Suppressor macrophage treated with lipopolysaccharide for 4 hours (primary cell): ENCODE results near the gene HSP90B1.
A peak's percentile ranks its signal among the peaks of the same experiment; 100 is the strongest.

Experiments
- DNase-seq: peaks from one replicate; pipeline ENCODE4 v3.0.0-alpha.2; 2020

The HSP90B1 gene

DNA sequence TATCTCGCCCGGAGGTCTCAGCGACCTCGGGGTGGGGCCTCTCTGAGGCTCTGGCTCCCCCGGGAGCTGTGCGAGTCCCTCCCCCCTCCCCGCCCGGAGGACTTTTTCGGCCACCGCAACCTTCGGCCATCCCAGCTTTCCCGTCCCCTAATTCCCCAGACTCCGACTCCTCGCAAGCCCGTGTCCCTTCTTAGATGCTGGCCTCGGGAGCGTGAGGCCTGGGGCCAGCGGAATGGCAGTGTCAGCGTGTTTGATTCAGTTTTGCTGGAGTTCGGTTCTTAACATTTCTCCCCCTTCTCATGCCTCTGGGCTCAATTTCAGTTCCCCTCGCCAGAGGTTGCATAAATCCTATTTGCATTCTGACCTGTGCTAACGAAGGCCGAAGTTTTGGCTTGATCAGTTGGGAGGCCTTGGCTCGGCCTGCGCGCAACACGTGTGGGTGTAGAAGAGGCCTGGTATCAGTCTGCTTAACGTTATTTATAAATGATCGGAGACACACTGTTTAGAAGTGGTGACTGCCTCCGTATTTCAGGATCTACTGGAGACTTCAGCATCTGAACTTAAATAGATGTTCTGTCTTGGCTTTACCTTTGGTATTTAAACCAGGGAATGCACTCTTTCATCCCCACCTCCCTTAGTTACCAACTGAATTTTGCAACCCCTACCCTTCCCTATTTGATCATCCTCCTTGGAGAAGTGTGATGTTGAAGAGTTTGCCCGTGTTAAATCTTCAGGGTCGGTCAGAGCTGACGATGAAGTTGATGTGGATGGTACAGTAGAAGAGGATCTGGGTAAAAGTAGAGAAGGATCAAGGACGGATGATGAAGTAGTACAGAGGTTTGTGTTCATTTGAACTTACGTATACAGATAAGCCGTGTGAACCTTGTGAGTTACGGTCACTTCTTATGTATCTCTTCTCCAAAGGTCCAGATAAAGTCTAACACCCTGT is 851 bp downstream of the HSP90B1 start:
- DNase-seq = peak; percentile 75

DNA sequence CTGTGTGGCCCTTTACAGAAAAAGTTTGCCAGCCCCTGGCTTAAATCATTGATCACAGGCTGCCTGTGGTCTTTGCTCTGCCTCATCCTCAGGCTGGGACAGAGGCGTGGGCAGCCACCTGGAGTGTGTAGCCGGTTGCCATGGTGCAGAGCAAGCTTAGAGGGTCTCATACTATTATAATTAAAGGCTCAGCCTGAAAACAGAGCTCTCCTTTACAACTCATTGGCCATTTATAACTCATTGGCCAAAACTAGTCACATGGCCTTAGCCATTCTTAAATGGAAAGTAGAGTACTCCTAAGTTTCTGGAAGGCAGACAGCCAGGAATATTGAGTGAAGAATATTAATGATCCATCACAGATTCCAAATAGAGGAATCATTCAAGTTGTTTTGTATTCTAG is 3.0 kb downstream of the HSP90B1 start:
- DNase-seq = no peak

DNA sequence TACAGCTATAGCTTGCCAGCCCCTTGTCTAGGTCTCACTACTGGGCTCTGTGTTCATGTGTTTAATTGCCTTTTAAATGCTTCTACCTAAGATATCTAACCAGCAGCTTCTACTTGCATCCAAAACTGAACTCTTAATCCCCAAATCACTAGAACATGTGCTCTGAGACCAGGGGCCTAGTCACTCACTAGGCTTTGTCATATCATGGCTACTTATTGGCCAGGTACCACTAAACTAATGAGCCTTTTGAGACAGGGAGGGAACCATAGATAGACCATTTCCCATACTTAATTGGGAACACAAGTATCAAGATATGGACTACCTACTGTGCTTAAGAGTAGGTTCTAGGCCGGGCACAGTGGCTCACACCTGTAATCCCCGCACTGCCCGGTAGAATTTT is 6.5 kb downstream of the HSP90B1 start:
- no peak for DNase-seq

DNA sequence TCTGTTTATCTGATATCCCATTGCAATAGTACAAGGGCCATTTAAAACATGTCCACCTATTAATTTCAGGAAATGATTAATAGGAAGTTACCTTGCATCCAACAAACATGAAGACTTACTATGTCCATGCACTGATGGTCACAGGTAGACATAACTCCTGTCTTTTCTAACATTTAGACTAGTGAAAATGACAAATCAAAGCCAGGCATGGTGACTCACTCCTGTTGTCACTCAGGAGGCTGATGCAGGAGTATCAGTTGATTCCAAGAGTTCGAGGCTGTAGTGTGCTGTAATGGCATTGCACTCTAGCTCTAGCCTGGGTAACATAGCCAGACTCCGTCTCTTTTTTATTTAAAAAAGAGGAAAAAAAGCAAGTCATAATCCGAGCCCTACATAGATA is 14.8 kb downstream of the HSP90B1 start:
- DNase-seq = no peak

DNA sequence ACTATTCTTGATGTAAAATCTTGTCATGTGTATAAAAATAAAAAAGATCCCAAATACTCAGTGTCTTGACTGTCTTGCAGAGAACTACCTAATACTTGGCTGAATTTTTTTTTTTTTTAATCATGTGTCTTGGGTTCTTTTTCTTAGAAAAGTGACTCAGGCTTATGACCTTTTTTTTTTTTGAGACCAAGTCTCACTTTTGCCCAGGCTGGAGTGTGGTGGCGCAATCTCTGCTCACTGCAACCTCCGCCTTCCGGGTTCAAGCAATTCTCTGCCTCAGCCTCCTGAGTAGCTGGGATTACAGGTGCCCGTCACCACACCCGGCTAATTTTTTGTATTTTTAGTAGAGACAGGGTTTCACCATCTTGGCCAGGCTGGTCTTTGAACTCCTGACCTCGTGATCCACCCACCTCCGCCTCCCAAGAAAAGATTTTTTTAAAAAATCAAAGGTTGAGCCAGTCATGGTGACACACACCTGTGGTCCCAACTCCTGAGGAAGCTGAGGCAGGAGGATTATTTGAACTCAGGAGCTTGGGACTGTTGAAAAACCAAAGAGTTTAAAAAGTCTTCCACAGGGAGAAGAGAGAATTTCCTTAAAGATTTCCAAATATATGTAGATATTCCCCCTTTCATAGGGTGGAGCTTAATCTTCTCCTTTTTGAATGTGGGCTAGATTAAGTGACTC is 17.8 kb downstream of the HSP90B1 start:
- peak; percentile 51 for DNase-seq

DNA sequence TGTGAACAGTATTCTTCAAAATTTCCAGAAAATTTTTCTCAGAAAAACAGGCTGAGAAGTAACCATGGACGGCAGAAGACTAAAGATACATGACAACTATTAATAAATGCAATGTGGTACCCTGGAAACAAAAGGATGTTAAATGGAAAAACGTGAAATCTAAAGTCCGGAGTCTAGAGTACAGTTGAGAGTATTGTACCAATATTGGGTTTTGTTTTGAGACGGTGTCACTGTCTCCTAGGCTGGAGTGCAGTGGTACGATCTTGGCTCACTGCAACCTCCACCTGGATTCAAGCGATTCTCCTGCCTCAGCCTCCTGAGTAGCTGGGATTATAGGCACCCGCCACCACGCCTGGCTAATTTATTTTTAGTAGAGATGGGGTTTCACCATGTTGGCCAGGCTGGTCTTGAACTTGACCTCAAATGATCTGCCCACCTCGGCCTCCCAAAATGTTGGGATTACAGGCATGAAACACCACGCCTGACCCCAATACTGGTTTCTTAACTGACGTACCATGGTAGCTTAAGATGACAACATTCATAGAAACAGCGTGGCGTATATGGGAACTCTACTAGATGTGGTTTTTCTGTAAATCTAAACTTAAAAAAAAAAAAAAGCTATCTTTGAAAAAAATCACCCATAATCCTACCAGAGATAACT is 18.7 kb downstream of the HSP90B1 start:
- DNase-seq = no peak

DNA sequence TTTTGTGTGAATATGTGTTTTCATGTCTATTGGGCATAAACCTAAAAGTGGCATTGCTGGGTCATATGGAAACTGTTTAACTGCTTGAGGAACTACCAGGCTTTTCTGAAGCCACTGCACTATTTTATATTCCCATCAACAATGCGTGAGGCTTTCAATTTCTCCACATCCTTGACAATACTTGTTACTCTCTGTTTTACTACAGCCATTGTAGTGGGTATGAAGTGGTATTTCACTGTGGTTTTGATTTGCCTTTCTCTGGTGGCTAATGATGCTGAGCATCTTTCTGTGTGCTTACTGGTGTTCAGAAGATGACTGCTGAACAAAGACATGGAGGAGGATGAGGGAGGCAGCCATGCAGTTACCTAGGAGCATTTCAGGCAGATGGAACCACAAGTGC is 22.3 kb downstream of the HSP90B1 start:
- DNase-seq = no peak

DNA sequence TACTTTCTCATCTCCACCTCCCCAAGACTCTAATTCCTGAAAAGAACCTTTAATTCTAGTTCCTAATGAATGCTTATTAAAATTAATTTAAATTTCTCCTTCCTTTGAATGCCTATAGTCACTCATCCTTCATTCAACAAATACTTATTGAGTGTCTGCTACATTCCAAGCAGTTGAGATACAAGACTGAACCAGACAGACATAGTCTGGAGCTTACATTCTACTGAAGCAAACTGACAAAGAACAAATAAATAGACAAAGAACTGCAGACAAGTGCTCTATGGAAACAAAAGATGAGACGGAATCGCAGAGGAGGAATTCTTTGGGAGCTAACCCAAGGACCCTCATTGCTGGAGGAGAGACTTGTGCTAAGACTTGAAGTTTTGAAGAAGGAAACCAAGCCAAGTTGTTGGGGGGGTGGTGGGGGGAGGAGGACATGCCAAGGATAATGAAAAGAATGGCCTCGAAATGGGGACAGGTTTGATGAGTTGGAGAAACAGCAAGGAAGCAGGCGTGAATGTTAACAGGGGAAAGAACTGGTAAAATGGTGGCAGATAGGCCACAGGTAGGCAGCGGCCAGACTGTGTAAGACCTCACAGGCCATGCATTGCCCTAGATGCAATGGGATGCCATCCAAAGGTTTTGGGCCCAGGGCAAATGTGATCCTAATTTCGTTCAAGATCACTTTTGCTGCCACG is 25.8 kb downstream of the HSP90B1 start:
- DNase-seq = no peak

DNA sequence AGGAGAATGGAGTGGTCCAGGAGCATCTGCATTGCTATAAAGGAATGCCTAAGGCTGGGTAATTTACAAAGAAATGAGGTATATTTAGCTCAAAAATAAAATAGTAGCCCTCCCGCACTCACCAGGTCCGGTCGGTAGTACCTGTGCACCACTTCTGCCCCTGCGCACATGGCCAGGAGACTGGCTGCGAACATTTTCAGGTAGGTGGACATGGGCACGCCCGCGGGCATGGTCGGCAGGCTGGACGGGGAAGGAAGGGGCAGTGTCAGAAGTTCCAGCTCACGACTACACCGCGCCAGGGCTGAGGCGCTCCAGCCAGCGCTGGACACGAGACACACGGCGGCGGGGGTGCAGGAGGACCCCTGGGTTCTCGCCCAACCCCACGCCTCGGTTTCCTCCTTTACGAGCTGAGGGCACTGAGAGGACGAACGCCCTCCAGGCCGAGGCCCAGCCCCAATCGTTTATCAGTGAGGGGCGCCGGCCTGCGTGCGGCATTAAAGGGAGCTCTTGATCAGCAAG is 26.4 kb downstream of the HSP90B1 start:
- no peak for DNase-seq

DNA sequence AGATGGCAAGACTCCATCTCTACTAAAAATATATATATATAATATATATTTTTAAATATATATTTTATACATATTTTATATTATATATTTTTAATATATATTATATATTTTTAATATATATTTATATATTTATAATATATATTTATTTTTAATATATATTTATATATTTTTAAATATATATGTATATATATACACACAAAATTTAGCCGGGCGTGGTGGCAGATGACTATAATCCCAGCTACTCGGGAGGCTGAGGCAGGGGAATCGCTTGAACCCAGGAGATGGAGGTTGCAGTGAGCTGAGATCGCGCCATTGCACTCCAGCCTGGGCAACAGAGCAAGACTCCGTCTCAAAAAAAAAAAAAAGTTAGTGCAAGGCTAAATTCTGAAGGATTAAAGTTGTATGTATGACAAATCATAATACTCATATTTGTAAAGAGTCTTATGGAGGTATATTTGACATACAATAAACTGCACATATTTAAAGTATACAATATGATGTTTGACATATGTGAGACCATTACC is 27.7 kb downstream of the HSP90B1 start:
- no peak for DNase-seq

DNA sequence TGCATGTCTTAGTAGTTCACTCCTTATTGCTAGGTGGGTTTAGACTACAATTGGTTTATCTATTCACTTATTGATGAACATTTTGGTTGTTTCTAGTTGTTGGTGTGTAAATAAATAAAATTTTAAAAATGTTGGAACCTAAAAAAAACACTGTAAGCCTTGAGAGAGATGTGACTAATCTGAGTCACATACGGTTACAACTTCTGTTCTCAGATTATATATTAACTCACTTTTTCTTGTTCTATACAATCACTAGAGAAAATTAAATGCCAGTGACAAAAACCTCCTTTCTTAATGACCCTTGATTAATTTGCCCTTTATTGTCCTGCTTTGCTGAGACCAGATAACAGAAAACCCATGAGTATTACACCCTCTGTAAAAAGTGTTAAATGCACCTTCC is 28.4 kb downstream of the HSP90B1 start:
- no peak for DNase-seq

DNA sequence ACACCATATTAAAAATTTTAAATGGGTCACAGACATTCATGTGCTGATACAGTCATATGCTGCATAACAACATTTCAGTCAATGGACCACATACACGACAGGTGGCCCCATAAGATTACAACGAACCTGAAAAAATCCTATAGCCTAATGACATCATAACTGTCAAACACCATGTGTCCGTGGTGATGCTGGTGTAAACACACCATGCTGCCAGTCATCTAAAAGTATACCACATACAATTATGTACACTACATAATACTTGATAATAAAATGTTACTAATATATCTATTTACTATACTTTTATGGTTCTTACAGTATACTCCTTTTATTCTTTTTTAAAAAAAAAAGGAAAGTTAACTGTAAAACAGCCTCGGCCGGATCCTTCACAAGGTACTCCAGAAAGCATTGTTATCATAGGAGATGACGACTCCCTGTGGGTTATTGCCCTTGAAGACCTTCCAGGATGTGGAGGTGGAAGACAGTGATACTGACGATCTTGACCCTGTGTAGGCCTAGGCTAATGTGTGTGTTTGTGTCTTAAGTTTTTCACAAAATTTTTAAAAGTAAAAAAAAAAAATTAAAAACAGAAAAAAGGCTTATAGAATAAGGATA is 30.5 kb downstream of the HSP90B1 start:
- DNase-seq = no peak

DNA sequence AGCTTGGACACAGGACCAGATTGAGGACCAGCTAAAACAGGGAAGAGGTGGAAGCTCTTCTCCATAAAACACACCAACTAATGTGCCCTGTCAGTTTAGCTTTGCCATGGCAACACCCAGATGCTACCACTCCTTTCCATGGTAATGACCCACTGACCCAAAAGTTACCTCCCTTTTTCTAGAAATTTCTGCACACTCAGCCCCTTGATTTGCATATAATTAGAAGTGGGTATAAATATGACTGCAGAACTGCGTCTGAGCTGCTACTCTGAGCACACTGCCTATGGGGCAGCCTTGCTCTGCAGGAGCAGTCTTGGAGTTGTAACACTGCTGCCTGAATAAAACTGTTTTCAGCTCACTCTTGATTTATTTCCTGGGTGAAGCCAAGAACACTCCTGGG is 32.3 kb downstream of the HSP90B1 start:
- DNase-seq = no peak

DNA sequence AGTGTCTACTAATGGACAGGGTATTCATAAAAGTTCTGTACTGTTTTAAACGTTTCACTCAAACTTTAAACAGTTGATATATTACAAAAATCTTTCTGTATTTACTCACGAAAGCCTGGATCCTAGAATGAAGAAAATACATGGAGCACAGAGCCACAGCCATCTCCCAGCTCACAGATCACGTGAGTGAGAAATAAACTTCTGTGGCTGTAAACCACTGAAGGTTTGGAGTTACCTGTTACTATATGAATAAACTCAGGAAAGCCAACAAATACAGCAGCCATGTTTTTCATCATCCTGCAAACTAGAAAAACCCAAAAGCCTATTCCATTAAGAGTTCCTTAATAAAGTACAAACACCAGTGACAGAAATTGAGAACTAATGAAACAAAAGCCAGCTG is 34.6 kb downstream of the HSP90B1 start:
- DNase-seq = no peak

DNA sequence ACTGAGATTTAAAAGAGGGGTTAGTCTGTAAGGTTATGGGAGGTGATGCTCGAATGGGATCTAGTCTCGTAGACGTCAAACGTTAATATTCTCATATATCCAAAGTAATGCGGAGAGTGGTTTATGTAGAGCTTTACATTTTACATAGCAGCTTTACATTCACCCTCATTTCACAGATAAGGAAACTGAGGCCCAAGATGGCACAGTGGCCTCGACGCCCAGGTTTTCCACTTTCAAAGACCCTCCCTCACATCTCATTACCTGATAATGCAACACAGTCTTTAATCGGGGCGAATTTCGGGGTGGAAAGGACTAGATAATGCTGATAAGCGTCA is 35.0 kb downstream of the HSP90B1 start:
- no peak for DNase-seq

DNA sequence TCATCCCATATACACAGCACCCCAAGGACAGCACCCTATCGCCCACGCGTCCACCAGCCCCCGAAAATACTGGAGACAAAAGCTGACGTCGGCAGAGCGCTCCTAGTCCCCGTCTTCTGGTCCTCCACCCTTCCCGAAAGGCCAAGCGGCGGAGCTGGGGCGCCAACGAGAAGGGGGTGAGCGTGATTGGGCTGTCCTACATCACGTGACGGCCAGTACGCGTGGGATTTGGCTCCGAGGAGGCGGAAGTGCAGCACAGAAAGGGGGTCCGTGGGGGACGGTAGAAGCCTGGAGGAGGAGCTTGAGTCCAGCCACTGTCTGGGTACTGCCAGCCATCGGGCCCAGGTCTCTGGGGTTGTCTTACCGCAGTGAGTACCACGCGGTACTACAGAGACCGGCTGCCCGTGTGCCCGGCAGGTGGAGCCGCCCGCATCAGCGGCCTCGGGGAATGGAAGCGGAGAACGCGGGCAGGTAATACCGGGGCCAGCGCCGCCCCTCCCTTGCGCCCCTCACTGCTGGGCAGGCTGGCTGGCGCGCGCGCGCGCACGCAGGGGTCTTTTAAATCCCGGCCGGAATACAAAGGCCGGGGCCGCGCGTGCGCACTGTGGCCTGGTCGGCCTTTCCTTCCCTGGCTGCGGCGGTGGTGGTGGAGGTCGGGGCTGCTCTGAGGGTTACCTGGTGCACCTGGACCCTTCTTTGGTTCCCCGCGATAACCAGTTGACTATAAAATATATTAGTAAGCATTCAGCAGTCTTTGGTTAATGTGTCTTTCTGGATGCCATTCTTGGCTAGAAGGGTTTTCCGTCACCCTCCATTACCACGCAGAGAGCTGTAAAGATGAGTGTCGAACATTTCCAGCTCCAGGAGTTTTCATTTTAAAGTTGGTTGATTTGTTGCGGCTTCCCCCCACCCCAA is 35.6 kb downstream of the HSP90B1 start, which contains the start of gene TDG:
TSS of gene TDG (plus strand) at position 283 of the 915 bp plus-strand sequence. CDS start at position 449, 166 bp downstream.
- peak; percentile 98 for DNase-seq

DNA sequence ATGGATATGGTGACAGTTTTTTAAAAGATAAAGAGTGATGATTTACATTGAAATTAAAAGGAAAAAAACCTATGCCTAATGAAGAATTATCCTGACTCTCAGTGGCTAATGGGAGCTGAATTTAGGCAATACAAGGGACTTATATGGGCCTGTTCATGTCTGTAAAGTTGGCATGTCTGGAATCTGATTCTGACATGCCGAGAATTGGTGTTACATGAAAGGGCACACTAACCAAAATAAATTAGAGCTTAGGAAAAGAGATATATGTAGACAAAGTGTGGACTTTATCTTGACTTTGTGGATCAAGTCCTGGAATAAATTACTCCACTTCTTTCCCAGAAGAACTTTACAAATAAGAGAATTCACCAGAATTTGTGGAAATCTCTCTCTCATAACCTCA is 36.5 kb downstream of the HSP90B1 start:
- no peak for DNase-seq

DNA sequence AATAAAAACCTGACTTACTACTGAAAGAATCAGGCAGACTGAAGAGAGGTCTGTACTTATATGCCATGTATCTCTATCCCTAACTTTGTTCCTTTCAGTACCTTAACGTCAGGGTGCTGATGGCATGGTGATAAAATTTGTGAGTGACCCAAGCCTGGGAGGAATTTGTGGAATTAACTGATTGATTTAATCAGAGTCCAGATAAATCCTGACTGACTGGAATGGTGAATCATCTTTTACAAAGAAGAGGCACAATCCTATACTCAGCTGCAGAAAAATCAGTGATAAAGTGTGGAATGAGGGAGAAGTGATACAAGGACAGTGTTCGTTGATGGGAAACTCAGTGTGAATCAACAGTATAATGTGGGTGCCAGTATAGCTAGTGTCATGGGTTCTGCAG is 39.2 kb downstream of the HSP90B1 start:
- no peak for DNase-seq

DNA sequence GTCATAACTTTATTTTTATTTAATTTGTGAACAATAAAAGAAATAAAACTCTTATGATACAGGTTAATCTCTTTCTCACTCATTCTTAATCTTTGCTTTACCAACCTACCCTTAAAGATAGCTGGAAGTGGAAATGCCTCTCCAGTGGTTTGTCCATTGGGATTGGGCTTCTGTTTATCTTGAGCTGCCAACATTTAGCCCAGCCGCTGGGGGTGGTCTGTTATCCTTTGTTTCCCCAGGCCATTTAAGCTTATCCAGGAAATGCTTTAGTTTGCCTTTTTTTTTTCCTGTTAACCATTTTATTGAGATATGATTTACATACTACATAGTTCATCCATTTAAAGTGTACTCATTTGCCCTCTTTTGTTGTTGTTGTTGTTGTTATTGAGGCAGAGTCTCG is 43.7 kb downstream of the HSP90B1 start:
- no peak for DNase-seq

DNA sequence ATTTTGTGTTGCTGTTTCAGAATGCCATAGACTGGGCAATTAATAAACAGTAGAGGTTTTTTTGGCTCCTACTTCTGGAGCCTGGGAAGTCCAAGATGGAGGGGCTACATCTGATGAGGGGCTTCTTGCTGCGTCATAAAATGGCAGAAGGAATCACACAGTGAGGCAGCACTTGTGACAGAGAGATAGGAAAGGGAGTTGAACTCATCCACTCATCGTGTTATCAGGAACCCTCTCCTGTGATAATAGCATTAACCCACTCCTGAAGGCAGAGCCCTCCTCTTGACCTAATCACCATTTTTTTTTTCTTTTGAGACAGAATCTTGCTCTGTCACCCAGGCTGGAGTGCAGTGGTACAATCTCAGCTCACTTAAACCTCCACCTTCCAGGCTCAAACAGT is 45.2 kb downstream of the HSP90B1 start:
- no peak for DNase-seq

DNA sequence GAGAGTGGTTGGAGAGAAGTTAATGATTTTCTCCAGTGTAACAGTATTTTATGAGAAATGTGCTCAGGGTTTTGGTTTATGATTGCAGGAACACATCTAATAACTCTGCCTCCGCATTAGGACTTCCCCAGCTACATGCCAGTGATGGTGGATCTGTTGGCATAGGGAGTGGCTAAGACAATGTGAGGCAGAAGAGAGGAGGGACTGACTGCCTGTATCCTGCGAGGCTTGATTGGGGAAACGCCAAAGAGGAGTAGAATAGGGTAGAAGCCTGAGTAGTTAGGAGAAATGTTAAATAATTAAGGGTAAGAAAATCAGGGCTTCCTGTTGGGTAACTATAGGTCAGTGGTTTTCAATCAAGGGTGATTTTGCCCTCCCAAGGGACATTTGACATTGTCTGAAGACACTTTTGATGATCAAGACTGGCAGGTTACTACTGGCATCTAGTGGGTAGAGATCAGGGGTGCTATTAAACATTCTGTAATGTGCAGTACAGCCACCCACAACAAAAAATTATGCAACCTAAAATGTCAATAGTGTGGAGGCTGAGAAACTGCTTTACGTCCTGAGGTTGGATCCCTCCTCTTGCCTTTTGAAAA is 48.3 kb downstream of the HSP90B1 start:
- DNase-seq = no peak
